ENCODE data around the gene CPED1.
"Not testable (repeated sequence)": the region's sequence is repeated elsewhere in the genome, so short reads cannot be mapped to it uniquely, and the experiment has no call there.

The CPED1 gene

DNA sequence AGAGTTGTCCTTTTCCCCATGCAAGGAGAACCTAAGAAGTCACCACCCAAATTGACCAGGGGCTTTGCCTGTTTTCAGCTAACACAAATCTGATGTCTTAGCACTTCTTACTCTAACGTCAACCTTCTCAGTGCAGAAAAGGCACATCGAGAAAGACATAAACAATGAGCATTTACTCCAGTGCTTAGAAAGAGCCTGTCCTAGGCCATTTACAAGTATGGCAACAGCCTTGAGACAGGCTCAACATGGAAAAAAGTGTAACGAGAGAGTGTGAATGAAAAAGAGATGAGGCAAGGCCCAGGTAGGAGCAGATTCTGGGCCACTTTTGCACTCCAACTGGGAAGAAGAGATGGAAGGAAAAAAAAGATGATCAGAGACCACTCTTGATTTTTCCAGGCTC, 54.4 kb downstream of the CPED1 start:
- no peak for FAIRE-seq

DNA sequence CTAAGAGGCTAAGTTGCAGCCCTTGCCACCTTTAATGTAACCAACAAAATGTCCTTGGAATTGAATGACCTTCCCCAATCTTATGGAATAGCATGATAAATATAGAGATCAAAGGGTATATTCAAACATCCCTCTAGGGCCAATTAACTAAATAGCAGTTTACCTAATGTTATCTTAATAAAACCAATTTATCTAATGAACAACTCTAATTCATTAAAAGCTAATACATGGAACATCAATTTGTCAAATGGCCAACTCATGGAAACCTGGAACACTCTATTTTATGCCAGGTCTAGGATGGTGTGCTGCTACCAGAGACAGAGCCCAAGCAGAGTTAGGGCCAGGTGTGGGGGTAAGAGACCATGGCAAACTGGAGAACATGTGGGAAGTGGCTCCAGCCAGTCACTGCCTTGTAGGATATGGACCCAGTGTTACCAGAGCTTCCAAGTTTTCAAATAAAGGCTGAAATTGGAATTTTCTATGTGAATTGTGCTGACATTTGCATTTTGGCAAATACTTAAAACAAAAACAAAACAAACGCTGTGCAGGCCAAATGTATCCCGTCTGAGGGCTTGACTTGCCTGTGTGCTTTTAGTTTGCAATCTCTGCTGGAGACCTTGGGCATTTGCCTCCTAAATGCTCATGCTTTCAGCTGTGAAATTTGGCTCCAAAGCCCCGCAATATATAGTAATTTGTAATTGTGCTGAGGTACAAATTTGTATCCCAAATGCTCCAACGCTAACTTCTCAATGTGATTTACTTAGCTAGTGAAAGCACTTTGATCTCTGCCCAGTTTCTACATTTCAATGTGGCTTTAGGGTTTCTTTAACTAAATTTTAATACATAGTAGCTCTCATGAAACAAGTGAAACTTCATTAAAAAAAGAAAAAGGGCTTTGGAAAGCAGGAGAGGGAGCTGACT, 55.1 kb downstream of the CPED1 start:
- no peak for FAIRE-seq

DNA sequence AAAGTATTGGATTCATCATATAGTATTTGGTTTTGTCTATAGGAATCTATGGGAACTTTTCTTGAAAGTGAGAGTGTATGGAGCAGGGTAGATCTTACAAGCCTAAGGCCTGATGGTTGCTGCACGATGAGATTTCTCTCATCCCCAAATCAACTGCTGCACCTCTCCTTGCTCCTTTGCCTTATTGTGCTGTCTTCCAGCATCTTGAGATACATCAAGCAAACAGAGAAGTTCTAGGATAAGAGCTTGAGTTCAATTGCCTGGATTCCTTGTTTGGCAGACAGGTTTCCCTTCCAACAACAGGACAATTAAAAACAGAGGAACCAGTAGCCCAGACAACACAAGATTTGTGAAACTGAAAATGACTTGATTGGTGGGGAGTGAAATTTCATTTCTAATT, 56.6 kb downstream of the CPED1 start:
- FAIRE-seq: no peak

DNA sequence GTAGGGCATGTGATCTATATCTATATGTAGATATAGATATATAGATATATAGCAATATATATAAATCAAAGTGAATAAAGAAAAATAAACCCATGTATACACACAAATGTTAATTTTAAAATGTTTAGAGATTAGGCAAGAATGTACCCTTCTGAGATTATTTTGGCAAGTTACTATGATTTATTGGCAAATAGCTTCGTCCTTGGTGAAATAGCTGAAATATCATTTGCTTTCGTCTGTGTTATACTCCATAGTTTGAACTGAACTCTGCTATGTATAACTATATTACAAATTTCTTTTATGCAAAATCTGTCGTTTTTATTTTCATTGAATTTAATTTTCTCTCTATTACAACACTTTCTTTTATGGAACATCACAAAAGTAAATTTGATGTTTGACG, 57.5 kb downstream of the CPED1 start:
- no peak for FAIRE-seq

DNA sequence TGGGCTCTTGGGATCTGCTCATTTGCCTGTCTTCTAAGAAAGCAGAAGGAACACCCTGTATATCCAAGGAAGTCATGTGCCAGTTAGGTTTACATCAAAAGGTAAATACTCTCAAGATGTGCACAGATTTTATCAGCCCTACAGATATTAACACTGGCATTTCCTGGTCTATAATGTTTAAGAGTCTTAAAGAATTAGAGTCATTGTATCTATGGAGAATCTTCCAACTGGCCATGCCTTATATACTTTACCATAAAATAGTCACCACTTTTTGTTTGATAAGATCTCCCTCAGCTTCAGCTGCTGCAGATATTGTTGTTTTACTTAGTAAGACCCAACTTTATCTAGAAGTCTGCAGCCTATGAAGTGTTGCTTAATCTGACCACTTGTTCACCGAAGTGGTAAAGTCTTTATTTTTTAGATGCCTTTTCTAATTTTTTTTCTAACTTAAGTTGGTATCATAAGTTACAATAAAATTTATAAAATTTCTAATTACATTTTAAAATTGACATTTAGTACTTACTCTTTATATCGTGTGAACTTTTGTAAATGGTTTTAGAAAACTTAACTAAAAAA, 58.5 kb downstream of the CPED1 start:
- no peak for FAIRE-seq

GRCh38 chr7:121048195-121048594, 59.7 kb downstream of the CPED1 start:
- no peak for FAIRE-seq

- no peak for FAIRE-seq
Measured at GRCh38 chr7:121049028-121049791, 60.7 kb downstream of the CPED1 start.

DNA sequence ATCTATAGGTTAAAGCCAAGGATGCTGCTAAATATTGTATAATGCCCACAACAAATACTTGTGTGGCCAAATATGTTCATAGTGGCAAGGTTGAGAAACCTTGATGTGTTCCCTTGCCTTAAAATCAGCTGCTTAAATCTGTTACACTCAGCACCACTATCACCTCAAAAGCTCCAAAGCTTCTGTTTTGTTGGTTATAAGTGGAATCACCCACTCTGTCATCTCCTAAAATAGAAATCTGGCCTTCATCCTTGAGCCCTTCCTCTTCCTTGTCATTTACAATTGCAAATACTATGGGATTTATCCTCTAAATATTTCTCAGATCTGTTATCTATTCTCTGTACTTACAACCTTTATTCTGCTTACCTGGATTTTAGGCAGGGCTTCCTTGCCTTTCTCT, 61.4 kb downstream of the CPED1 start:
- no peak for FAIRE-seq

DNA sequence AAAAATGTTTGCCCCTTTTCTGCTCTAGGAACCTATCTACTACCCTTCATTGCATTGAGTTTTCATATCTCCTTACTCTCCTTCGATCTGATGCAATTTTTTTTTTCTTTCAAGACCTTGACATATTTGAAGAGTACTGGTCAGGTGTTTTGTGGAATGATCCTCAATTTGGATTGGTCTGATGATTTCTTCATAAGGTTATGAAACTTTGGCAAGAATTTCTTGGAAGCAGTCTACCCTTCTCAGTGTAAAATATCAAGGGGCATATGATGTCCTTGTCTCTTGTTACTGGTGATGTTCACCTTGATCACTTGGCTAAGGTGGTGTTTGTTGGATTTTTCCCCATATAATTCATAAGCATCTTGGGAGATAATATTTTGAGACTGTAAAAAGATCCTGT, 64.7 kb downstream of the CPED1 start:
- FAIRE-seq: no peak

- FAIRE-seq: no peak
Measured at GRCh38 chr7:121054925-121055324, 66.4 kb downstream of the CPED1 start.

GRCh38 chr7:121057878-121058277, 69.4 kb downstream of the CPED1 start:
- FAIRE-seq: no peak

GRCh38 chr7:121058975-121059374, 70.5 kb downstream of the CPED1 start:
- no peak for FAIRE-seq

- not testable (repeated sequence) for FAIRE-seq
Measured at GRCh38 chr7:121059979-121060509, 71.5 kb downstream of the CPED1 start.

DNA sequence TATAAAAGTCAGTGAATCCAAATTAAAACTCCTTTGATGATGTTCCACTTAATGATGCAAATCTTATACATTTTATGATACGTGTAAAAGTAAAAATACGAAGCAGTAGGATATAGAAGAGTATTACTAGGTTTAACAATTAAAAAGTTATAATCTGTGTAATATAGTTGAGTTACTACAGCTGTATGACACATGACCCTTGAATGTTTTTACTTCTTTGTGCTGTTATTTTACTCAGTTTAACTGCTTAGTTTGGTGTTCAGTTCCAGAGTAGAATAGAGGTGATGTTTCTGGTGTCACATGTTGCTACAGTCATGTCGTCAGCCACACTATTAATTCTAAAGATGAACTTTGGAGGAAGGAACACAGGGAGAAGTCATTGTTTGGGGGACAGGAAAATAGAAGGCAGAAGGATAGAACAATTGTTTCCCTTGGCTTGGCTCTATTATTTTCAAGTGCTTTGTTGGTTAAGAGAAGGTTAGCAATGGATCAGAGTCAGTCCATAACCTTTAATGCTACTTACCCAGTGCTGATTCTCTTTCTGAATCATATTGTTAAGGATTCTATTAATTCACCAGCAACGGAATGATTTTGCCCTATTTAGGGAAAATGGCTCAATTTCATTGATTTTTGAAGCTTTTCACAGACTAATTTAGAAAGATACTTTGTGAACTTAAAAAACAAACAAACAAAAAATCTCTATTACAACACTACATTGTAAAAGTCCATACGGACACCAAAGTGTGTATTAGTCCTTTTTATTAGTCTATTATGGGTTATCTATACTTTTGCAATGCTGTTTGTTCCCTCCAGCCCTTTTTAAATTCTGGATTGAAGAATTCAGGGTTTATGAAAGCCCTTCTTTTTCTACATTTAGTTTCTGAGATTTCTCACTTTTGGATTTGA, 73.4 kb downstream of the CPED1 start:
- FAIRE-seq: no peak

DNA sequence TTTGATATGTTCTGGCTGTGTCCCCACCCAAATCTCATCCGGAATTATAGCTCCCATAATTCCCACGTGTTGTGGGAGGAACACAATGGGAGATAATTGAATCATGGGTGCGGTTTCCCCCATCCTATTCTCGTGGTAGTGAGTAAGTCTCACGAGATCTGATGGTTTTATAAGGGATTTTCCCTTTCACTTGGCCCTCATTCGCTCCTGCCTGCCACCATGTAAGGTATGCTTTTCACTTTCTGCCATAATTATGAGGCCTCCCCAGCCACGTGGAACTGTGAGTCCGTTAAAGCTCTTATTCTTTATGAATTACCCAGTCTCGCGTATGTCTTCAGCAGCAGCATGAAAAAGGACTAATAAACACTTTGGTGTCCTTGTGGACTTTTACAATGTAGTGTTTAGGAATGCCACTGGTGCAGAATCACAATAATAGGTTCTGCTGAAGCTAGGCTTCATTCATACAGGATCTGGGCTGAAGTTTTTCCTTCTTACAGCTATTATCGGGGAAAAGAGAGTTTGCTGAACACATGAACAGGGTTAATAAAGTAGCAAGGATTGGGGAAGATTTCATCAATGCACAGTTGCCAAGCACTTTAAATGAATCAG, 74.3 kb downstream of the CPED1 start:
- no peak for FAIRE-seq

DNA sequence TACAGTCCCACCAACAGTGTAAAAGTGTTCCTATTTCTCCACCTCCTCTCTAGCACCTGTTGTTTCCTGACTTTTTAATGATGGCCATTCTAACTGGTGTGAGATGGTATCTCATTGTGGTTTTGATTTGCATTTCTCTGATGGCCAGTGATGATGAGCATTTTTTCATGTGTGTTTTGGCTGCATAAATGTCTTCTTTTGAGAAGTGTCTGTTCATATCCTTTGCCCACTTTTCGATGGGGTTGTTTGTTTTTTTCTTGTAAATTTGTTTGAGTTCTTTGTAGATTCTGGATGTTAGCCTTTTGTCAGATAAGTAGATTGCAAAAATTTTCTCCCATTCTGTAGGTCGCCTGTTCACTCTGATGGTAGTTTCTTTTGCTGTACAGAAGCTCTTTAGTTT, 79.2 kb downstream of the CPED1 start:
- FAIRE-seq: not testable (repeated sequence)

DNA sequence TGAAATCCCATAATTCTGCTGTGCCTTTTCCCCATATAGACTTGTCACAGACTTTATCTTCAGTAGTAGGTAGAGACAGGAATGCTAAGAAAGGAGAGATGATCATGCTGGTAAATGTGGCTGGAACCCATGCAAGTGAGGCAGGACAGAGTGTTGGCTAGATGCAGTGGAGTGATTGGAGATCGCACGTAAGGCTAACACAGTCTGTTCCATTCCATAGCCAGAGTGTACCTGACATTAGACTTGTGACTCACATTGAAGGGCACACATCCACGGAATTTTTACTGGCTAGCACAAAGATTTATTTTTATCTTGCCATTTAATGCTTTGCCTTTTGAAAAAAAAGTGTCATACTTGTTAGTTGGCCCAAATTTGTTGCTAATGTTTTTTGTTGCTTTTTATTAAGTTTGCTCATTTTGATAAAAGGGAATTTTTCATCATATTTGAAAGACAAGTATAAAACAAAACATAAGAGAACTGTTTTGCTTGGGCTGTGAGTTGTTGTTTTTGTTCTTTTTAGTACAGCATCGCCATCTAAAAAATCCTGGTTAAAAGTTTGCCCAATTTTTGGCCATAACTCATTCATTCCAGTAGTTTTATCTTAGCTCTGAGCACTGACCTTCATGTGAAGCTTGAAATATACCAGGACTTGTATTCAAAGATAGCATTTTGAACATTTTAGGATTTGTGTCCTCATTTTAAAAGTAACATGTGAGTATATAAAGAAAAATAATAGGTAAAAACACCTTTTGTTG, 81.0 kb downstream of the CPED1 start:
- no peak for FAIRE-seq

DNA sequence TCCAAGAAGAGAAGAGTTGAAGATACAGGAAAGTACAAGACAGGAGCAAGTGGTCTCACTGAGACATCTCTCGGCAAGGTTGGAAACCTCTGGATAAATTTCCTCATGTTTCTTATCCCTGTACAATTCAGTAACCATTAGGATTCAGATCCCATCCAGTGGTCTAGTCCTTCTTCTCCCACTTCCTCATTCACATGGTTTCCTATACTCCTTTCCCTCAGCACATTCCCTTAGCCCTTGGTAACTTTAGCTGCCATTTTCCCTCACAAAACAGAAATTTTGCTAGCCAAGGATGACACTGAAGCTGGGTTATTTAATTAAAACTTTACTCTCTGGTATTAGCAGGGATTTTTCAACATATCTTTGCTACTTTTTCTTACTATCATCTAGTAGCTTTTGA, 82.6 kb downstream of the CPED1 start:
- no peak for FAIRE-seq

GRCh38 chr7:121071662-121072061, 83.2 kb downstream of the CPED1 start:
- FAIRE-seq: no peak

- no peak for FAIRE-seq
Measured at GRCh38 chr7:121072826-121073225, 84.3 kb downstream of the CPED1 start.

GRCh38 chr7:121073463-121074099, 85.1 kb downstream of the CPED1 start:
- no peak for FAIRE-seq
